NB4 (cell line): Measurements from ENCODE around the gene CHRM4.

Experiments
- DNase-seq: peaks from one replicate; pipeline ENCODE4 v3.0.0; 2010; ENCODE audit warnings: low read depth
- H3K4me3 ChIP-seq: one replicate; pipeline ENCODE4 v1.5.1; 2011; ENCODE audit warnings: mild to moderate bottlenecking, low read depth, low read length, moderate library complexity
- CTCF ChIP-seq: IDR thresholded peaks from one replicate; pipeline ENCODE4 v1.5.1; 2012; ENCODE audit warnings: low read depth, low read length
- MAX ChIP-seq: IDR thresholded peaks from 2 replicates; pipeline ENCODE4 v1.6.1; 2011; ENCODE audit warnings: low read depth, low read length
- MYC ChIP-seq: IDR thresholded peaks from 2 replicates; pipeline ENCODE4 v1.6.1; 2011; ENCODE audit warnings: low read depth, low read length
- POLR2A ChIP-seq: IDR thresholded peaks from 2 replicates; pipeline ENCODE4 v1.6.1; 2011; ENCODE audit warnings: mild to moderate bottlenecking; ENCODE audit not compliant: insufficient read length; ENCODE audit errors: extremely low read depth

Gene CHRM4

GRCh38 chr11:46351606-46352005 is 40.0 kb downstream of the CHRM4 start:
- no peak overlapping the region for H3K4me3 ChIP-seq
- no peak for DNase-seq
- no peak for TF ChIP-seq POLR2A

- no peak for DNase-seq
- no peak for TF ChIP-seq MYC
- no peak overlapping the region for H3K4me3 ChIP-seq
These were observed 40.4 kb downstream of the CHRM4 start for GRCh38 chr11:46351148-46351547.

- no peak for DNase-seq
- TF ChIP-seq MYC: no peak
- TF ChIP-seq MAX: no peak
- no peak for TF ChIP-seq CTCF
- no peak for TF ChIP-seq POLR2A
- H3K4me3 ChIP-seq: no peak overlapping the region
These were observed 40.9 kb downstream of the CHRM4 start for GRCh38 chr11:46350695-46351094.

GRCh38 chr11:46348566-46349401 is 42.8 kb downstream of the CHRM4 start:
- H3K4me3 ChIP-seq: peak overlapping the region; percentile 70
- DNase-seq: peak; percentile 76
- TF ChIP-seq MAX: no peak
- no peak for TF ChIP-seq MYC
- TF ChIP-seq POLR2A: no peak
- TF ChIP-seq CTCF: no peak

- no peak for TF ChIP-seq MYC
- TF ChIP-seq POLR2A: no peak
- no peak for TF ChIP-seq MAX
- TF ChIP-seq CTCF: no peak
- DNase-seq: no peak
These were observed 43.8 kb downstream of the CHRM4 start for GRCh38 chr11:46347637-46348311.

GRCh38 chr11:46346886-46347636 is 44.5 kb downstream of the CHRM4 start, which contains the start of gene DGKZ:
Gene DGKZ, plus strand, starts transcription at chr11:46347463. Its CDS starts 197 bp downstream, at chr11:46347660.
- peak; percentile 51 for TF ChIP-seq POLR2A
- peak; percentile 15 for TF ChIP-seq CTCF
- TF ChIP-seq MAX: peak; percentile 44; the same call in 1 of the 2 replicates
- peak; percentile 42 for TF ChIP-seq MYC
- peak; percentile 89 for DNase-seq
- H3K4me3 ChIP-seq: peak within 1 kb of the TSS; percentile 93

More at GRCh38 chr11:46347637-46348311, 43.8 kb downstream of the CHRM4 start:
- H3K4me3 ChIP-seq: peak overlapping the region; percentile 70
